GM21526 (cell line): ENCODE data around the gene SERPIND1.
"Not testable (repeated sequence)": the region's sequence is repeated elsewhere in the genome, so short reads cannot be mapped to it uniquely, and the experiment has no call there.

ENCODE experiments used
- ATAC-seq: cut with Tn5 transposase; IDR thresholded peaks from one replicate; pipeline ENCODE4 v1.9.1; 2021; ENCODE audit warnings: moderate library complexity; ENCODE audit not compliant: unreplicated experiment, low FRiP score

Gene SERPIND1

GRCh38 chr22:20746431-20747189 is 27.3 kb upstream of the SERPIND1 start:
- ATAC-seq: no peak

GRCh38 chr22:20747223-20747622 is 26.7 kb upstream of the SERPIND1 start:
- no peak for ATAC-seq

GRCh38 chr22:20748082-20748481 is 25.8 kb upstream of the SERPIND1 start:
- no peak for ATAC-seq

GRCh38 chr22:20748731-20749428 is 25.0 kb upstream of the SERPIND1 start:
- peak; percentile 54 for ATAC-seq

GRCh38 chr22:20749453-20749852 is 24.5 kb upstream of the SERPIND1 start:
- no peak for ATAC-seq

- no peak for ATAC-seq
These were observed 23.3 kb upstream of the SERPIND1 start for GRCh38 chr22:20750461-20751184.

- ATAC-seq: no peak
These were observed 22.6 kb upstream of the SERPIND1 start for GRCh38 chr22:20751185-20751851.

- no peak for ATAC-seq
These were observed 21.7 kb upstream of the SERPIND1 start for GRCh38 chr22:20752104-20752741.

- ATAC-seq: no peak
These were observed 21.0 kb upstream of the SERPIND1 start for GRCh38 chr22:20752873-20753272.

- ATAC-seq: no peak
These were observed 17.1 kb upstream of the SERPIND1 start for GRCh38 chr22:20756846-20757245.

GRCh38 chr22:20758688-20759087 is 15.2 kb upstream of the SERPIND1 start:
- ATAC-seq: no peak

GRCh38 chr22:20760084-20760483 is 13.8 kb upstream of the SERPIND1 start:
- ATAC-seq: no peak

- no peak for ATAC-seq
These were observed 12.4 kb upstream of the SERPIND1 start for GRCh38 chr22:20761536-20761935.

GRCh38 chr22:20762233-20762796 is 11.6 kb upstream of the SERPIND1 start:
- no peak for ATAC-seq

GRCh38 chr22:20763630-20764470 is 10.1 kb upstream of the SERPIND1 start:
- no peak for ATAC-seq

- no peak for ATAC-seq
These were observed 9.5 kb upstream of the SERPIND1 start for GRCh38 chr22:20764471-20764720.

GRCh38 chr22:20764729-20765128 is 9.2 kb upstream of the SERPIND1 start:
- ATAC-seq: no peak

- no peak for ATAC-seq
These were observed 8.0 kb upstream of the SERPIND1 start for GRCh38 chr22:20765938-20766337.

- ATAC-seq: no peak
These were observed 7.4 kb upstream of the SERPIND1 start for GRCh38 chr22:20766530-20766929.

GRCh38 chr22:20769496-20769826 is 4.5 kb upstream of the SERPIND1 start:
- not testable (repeated sequence) for ATAC-seq
